Activated CD4-positive, alpha-beta T cell treated with anti-CD3 and anti-CD28 coated beads for 36 hours (primary cell): ENCODE measurements around the gene CEP85. TPM values are rescaled to one million over a fixed set of nuclear protein-coding genes. Genes with fewer than 3 reads are reported as not detected.
"Not testable (repeated sequence)": the region's sequence is repeated elsewhere in the genome, so short reads cannot be mapped to it uniquely, and the experiment has no call there.

ENCODE experiments used
- ATAC-seq: fragments of 200-7000 bp; cut with Tn5 transposase; one replicate; pipeline ENCODE4 v1.10.0; 2021; ENCODE audit warnings: mild to moderate bottlenecking, moderate library complexity
- CTCF ChIA-PET: fragments of 350-600 bp; sonication (Branson Sonifier 250); formaldehyde crosslinking; loops from one replicate; lab custom pipeline; 2021; ENCODE audit warnings: antibody characterized with exemption; lab: Charles Lee
- POLR2A ChIA-PET: fragments of 350-600 bp; sonication (Branson Sonifier 250); formaldehyde crosslinking; loops from one replicate; lab custom pipeline; 2021; ENCODE audit warnings: antibody characterized with exemption, inconsistent platforms; lab: Charles Lee
- DNase-seq: peaks from one replicate; pipeline ENCODE4 v3.0.0-alpha.2; 2020
- H3K27ac Mint-ChIP-seq: one replicate; pipeline ENCODE4 v1.8.0; 2021; ENCODE audit warnings: mixed read lengths
- H3K27me3 Mint-ChIP-seq: one replicate; pipeline ENCODE4 v1.8.0; 2021; ENCODE audit warnings: mixed read lengths
- H3K36me3 Mint-ChIP-seq: one replicate; pipeline ENCODE4 v1.8.0; 2021; ENCODE audit warnings: low read depth, mixed read lengths
- H3K4me1 Mint-ChIP-seq: one replicate; pipeline ENCODE4 v1.8.0; 2021; ENCODE audit warnings: mixed read lengths
- H3K4me3 Mint-ChIP-seq: one replicate; pipeline ENCODE4 v1.8.0; 2021; ENCODE audit warnings: mild to moderate bottlenecking, moderate library complexity, mixed read lengths
- H3K9me3 Mint-ChIP-seq: one replicate; pipeline ENCODE4 v1.8.0; 2021; ENCODE audit warnings: low read depth, mixed read lengths
- intact Hi-C, 2 experiments: fragments of 100-400 bp; cut with DNase I in 1 of 2; cut with micrococcal nuclease in 1 of 2; formaldehyde crosslinking; loops; one replicate each; pipeline versions ENCODE4 v1.14.2 to v1.15.1; 2022 to 2024; cut with DNase I, micrococcal nuclease
- total RNA-seq, 2 experiments: library from RNA; stranded (reverse); gene quantifications; one replicate each; pipeline ENCODE4 v1.2.3, GENCODE V29; 2021

Gene CEP85
- total RNA-seq, 2 experiments from 2014 or later = 31.1 to 31.9 TPM

- Mint-ChIP-seq H3K9me3 (no peaks in the 10 kb centered on the region), H3K4me1 (peaks cover 5% of the 10 kb centered on the region), H3K27ac (no peak overlapping the region), H3K27me3 (no peaks in the 10 kb centered on the region), H3K36me3 (no peaks in the 10 kb centered on the region), H3K4me3 (no peak overlapping the region)
- intact Hi-C loops = no loop called here
- CTCF ChIA-PET = interaction anchor here (1.1 to 5.2 kb wide), 3 partner anchors 11 to 30 kb away, joined by 3 to 19 read pairs (median 5); no protein-coding TSS in a partner anchor
- POLR2A ChIA-PET = interaction anchor here (1.3 kb wide), 1 partner anchor 12 kb away, joined by 7 read pairs; no protein-coding TSS in a partner anchor
- DNase-seq (no peak), ATAC-seq (no peak)
Observed at GRCh38 chr1:26300578-26301275, 66.7 kb downstream of the CEP85 start.

GRCh38 chr1:26302733-26303405 is 68.9 kb downstream of the CEP85 start:
- DNase-seq (no peak), ATAC-seq (no peak)
- Mint-ChIP-seq H3K4me3 (no peak overlapping the region), H3K4me1 (peaks cover 21% of the 10 kb centered on the region), H3K9me3 (no peaks in the 10 kb centered on the region), H3K27me3 (no peaks in the 10 kb centered on the region), H3K27ac (no peak overlapping the region), H3K36me3 (no peaks in the 10 kb centered on the region)
- ChIA-PET POLR2A (no interaction called here), CTCF (interaction anchor here (0.7 to 5.2 kb wide), 2 partner anchors 13 to 17 kb away, joined by 3 to 19 read pairs; no protein-coding TSS in a partner anchor)
- intact Hi-C loops = no loop called here

- Mint-ChIP-seq H3K4me3 (peak overlapping the region; percentile 90), H3K4me1 (peaks cover 32% of the 10 kb centered on the region), H3K27me3 (no peaks in the 10 kb centered on the region), H3K9me3 (no peaks in the 10 kb centered on the region), H3K27ac (peak overlapping the region; percentile 94), H3K36me3 (no peaks in the 10 kb centered on the region)
- ChIA-PET POLR2A (interaction anchor here (0.7 kb wide), 1 partner anchor 9 kb away, joined by 3 read pairs; no protein-coding TSS in a partner anchor), CTCF (interaction anchor here (0.5 to 1.4 kb wide), 5 partner anchors 9 to 58 kb away, joined by 3 to 4 read pairs (median 4); partner anchors contain the start of gene CD52)
- DNase-seq = no peak
- no peak for ATAC-seq
- intact Hi-C loops = loop anchor here (1.0 to 5.0 kb wide), 9 partner anchors 15 to 398 kb away; partner anchors contain the start of genes DHDDS (in 1 of the 2), PDIK1L (in 1 of the 2) and STMN1 (in 1 of the 2)
Observed at GRCh38 chr1:26305667-26306289, 71.8 kb downstream of the CEP85 start.

- no peaks in the 10 kb centered on the region for H3K36me3 Mint-ChIP-seq
- peak within 1 kb of the TSS; percentile 95 for H3K27ac Mint-ChIP-seq
- intact Hi-C loops = loop anchor here (1.0 to 5.0 kb wide), 11 partner anchors 12 to 399 kb away; partner anchors contain the start of genes CEP85 (in 1 of the 2), DHDDS (in 1 of the 2), PDIK1L (in 1 of the 2) and STMN1 (in 1 of the 2)
- DNase-seq (peak; percentile 96), ATAC-seq (peak; percentile 94)
- H3K27me3 Mint-ChIP-seq = no peaks in the 10 kb centered on the region
- H3K4me1 Mint-ChIP-seq = peaks cover 32% of the 10 kb centered on the region
- CTCF ChIA-PET = interaction anchor here (0.5 to 6.4 kb wide), 12 partner anchors 13 to 495 kb away, joined by 3 to 87 read pairs (median 7); partner anchors contain the start of genes CD52, CEP85, DHDDS and SH3BGRL3
- no peaks in the 10 kb centered on the region for H3K9me3 Mint-ChIP-seq
- H3K4me3 Mint-ChIP-seq = peak within 1 kb of the TSS; percentile 90
- POLR2A ChIA-PET = interaction anchor here (1.3 to 3.3 kb wide), 2 partner anchors 11 to 22 kb away, joined by 4 to 25 read pairs; partner anchors contain the start of gene CD52
Observed at GRCh38 chr1:26306290-26307229, 72.6 kb downstream of the CEP85 start, which contains the start of gene UBXN11. Gene UBXN11, minus strand, starts transcription at chr1:26306636. Its CDS starts 3,753 bp downstream, at chr1:26302883.

GRCh38 chr1:26307363-26307781 is 73.4 kb downstream of the CEP85 start:
- CTCF ChIA-PET = interaction anchor here (0.7 to 6.4 kb wide), 10 partner anchors 12 to 494 kb away, joined by 3 to 87 read pairs (median 8); partner anchors contain the start of genes CD52, CEP85, DHDDS and SH3BGRL3
- ATAC-seq (peak; percentile 23), DNase-seq (peak; percentile 56)
- H3K9me3 Mint-ChIP-seq = no peaks in the 10 kb centered on the region
- no peaks in the 10 kb centered on the region for H3K36me3 Mint-ChIP-seq
- H3K4me3 Mint-ChIP-seq = peak overlapping the region; percentile 90
- peak overlapping the region; percentile 95 for H3K27ac Mint-ChIP-seq
- peaks cover 35% of the 10 kb centered on the region for H3K4me1 Mint-ChIP-seq
- no peaks in the 10 kb centered on the region for H3K27me3 Mint-ChIP-seq
- POLR2A ChIA-PET = interaction anchor here (0.6 to 3.3 kb wide), 5 partner anchors 8 to 65 kb away, joined by 3 to 25 read pairs (median 4); partner anchors contain the start of gene CD52
- intact Hi-C loops = loop anchor here (1.0 to 5.0 kb wide), 4 partner anchors 11 to 400 kb away; partner anchors contain the start of genes CEP85 (in 1 of the 2) and STMN1 (in 1 of the 2)

- not testable (repeated sequence) for H3K36me3 Mint-ChIP-seq, H3K27me3 Mint-ChIP-seq, H3K9me3 Mint-ChIP-seq
- CTCF ChIA-PET = interaction anchor here (0.7 to 6.4 kb wide), 13 partner anchors 11 to 493 kb away, joined by 3 to 87 read pairs (median 7); partner anchors contain the start of genes CD52, CEP85 and SH3BGRL3
- Mint-ChIP-seq H3K4me3 (peak overlapping the region; percentile 90), H3K4me1 (peaks cover 35% of the 10 kb centered on the region), H3K27ac (peak overlapping the region; percentile 95)
- DNase-seq (peak; percentile 63), ATAC-seq (peak; percentile 36)
- intact Hi-C loops = loop anchor here (1.0 to 5.0 kb wide), 4 partner anchors 10 to 401 kb away; partner anchors contain the start of genes CEP85 (in 1 of the 2) and STMN1 (in 1 of the 2)
- POLR2A ChIA-PET = interaction anchor here (0.6 to 3.3 kb wide), 8 partner anchors 9 to 246 kb away, joined by 3 to 25 read pairs (median 4); partner anchors contain the start of genes CD52, DHDDS and SH3BGRL3
Observed at GRCh38 chr1:26307966-26308899, 74.2 kb downstream of the CEP85 start.

- no peak for DNase-seq
- no peak overlapping the region for H3K27ac Mint-ChIP-seq
Observed at GRCh38 chr1:26314501-26314900, 80.5 kb downstream of the CEP85 start.

GRCh38 chr1:26315874-26316850 is 82.2 kb downstream of the CEP85 start:
- peak overlapping the region; percentile 17 for H3K4me3 Mint-ChIP-seq
- ChIA-PET POLR2A (interaction anchor here (0.6 to 3.6 kb wide), 2 partner anchors 8 to 145 kb away, joined by 3 to 25 read pairs; partner anchors contain the start of gene UBXN11), CTCF (interaction anchor here (0.7 to 12.7 kb wide), 3 partner anchors 7 to 282 kb away, joined by 4 to 399 read pairs (median 87); partner anchors contain the start of genes SH3BGRL3 and UBXN11)
- intact Hi-C loops = loop anchor here in 1 of 2 experiments (5.0 kb wide), 1 partner anchor 279 kb away; no protein-coding TSS in a partner anchor
- H3K27ac Mint-ChIP-seq = peak overlapping the region; percentile 70
- DNase-seq = no peak
- no peaks in the 10 kb centered on the region for H3K9me3 Mint-ChIP-seq
- peaks cover 17% of the 10 kb centered on the region for H3K36me3 Mint-ChIP-seq
- peaks cover 62% of the 10 kb centered on the region for H3K4me1 Mint-ChIP-seq
- no peaks in the 10 kb centered on the region for H3K27me3 Mint-ChIP-seq
- no peak for ATAC-seq

More at GRCh38 chr1:26314501-26314900, 80.5 kb downstream of the CEP85 start:
- ChIA-PET POLR2A (interaction anchor here (0.6 to 1.1 kb wide), 4 partner anchors 25 to 153 kb away, joined by 3 to 6 read pairs (median 3); no protein-coding TSS in a partner anchor), CTCF (interaction anchor here (0.5 to 12.7 kb wide), 6 partner anchors 10 to 288 kb away, joined by 3 to 399 read pairs (median 4); partner anchors contain the start of gene SH3BGRL3)
- ATAC-seq = no peak
- no peak overlapping the region for H3K4me3 Mint-ChIP-seq
- H3K9me3 Mint-ChIP-seq = no peaks in the 10 kb centered on the region
- H3K27me3 Mint-ChIP-seq = no peaks in the 10 kb centered on the region
- intact Hi-C loops = no loop called here
- peaks cover 8% of the 10 kb centered on the region for H3K36me3 Mint-ChIP-seq
- peaks cover 47% of the 10 kb centered on the region for H3K4me1 Mint-ChIP-seq
